RWPE2 (cell line): ENCODE data around the gene PADI4.

Experiments used
- ATAC-seq: fragments of 200-7000 bp; cut with Tn5 transposase; 3 replicates; pipeline ENCODE4 v1.9.1; 2021; ENCODE audit warnings: low read depth
- DNase-seq: peaks from one replicate; pipeline ENCODE4 v3.0.0-alpha.2; 2020; ENCODE audit warnings: low spot score
- H3K27ac ChIP-seq: fragments of 450-650 bp; 2 replicates; pipeline ENCODE4 v1.5.1; 2017; ENCODE audit warnings: mild to moderate bottlenecking; ENCODE audit not compliant: poor library complexity, severe bottlenecking
- H3K27me3 ChIP-seq: fragments of 250-450 bp; sonication (Bioruptor Pico); 2 replicates; pipeline ENCODE4 v1.5.1; 2021; ENCODE audit warnings: mild to moderate bottlenecking, moderate library complexity; ENCODE audit not compliant: insufficient read depth, poor library complexity, severe bottlenecking
- H3K36me3 ChIP-seq: fragments of 250-450 bp; sonication (Bioruptor Pico); 2 replicates; pipeline ENCODE4 v1.5.1; 2020; ENCODE audit warnings: low read depth, mild to moderate bottlenecking, moderate library complexity
- H3K4me1 ChIP-seq: fragments of 250-450 bp; sonication (Bioruptor Pico); 2 replicates; pipeline ENCODE4 v1.5.1; 2021; ENCODE audit warnings: mild to moderate bottlenecking, moderate library complexity; ENCODE audit not compliant: insufficient read depth, poor library complexity, severe bottlenecking
- H3K4me3 ChIP-seq: fragments of 250-450 bp; sonication (Bioruptor Pico); 2 replicates; pipeline ENCODE4 v1.5.1; 2021; ENCODE audit warnings: mild to moderate bottlenecking, moderate library complexity; ENCODE audit not compliant: severe bottlenecking
- H3K9me3 ChIP-seq: fragments of 250-450 bp; sonication (Bioruptor Pico); 2 replicates; pipeline ENCODE4 v1.5.1; 2021; ENCODE audit warnings: mild to moderate bottlenecking, moderate library complexity; ENCODE audit not compliant: severe bottlenecking
- TF ChIP-seq, protein P1 (sequence below): fragments of 450-650 bp; IDR thresholded peaks from one replicate; pipeline ENCODE4 v1.5.1; 2017; ENCODE audit warnings: mild to moderate bottlenecking, moderate library complexity; ENCODE audit not compliant: poor library complexity, severe bottlenecking

PADI4 gene, protein sequence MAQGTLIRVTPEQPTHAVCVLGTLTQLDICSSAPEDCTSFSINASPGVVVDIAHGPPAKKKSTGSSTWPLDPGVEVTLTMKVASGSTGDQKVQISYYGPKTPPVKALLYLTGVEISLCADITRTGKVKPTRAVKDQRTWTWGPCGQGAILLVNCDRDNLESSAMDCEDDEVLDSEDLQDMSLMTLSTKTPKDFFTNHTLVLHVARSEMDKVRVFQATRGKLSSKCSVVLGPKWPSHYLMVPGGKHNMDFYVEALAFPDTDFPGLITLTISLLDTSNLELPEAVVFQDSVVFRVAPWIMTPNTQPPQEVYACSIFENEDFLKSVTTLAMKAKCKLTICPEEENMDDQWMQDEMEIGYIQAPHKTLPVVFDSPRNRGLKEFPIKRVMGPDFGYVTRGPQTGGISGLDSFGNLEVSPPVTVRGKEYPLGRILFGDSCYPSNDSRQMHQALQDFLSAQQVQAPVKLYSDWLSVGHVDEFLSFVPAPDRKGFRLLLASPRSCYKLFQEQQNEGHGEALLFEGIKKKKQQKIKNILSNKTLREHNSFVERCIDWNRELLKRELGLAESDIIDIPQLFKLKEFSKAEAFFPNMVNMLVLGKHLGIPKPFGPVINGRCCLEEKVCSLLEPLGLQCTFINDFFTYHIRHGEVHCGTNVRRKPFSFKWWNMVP

DNA sequence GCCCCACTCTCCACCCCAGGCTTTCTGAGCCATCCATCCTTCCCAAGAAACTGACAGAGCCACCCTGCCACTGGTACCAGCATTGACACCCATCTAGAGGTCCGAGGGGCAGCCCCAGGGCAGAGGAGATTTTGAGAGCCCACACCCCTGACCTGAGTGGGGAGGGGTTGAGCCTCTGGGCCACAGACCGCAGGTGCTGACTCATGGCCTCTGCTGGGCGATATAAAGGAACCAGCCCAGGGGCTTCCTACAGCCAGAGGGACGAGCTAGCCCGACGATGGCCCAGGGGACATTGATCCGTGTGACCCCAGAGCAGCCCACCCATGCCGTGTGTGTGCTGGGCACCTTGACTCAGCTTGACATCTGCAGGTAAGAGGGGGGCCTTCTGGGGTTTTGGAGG is at the start of gene PADI4:
Gene PADI4, plus strand, starts transcription at position 252 of the 400 bp plus-strand sequence. Its CDS starts 26 bp downstream, at position 278.
- Histone ChIP-seq H3K27me3 (no peaks in the 10 kb centered on the region), H3K36me3 (no peaks in the 10 kb centered on the region), H3K27ac (no peak within 1 kb of the TSS), H3K4me1 (peaks cover 24% of the 10 kb centered on the region), H3K9me3 (no peaks in the 10 kb centered on the region), H3K4me3 (no peak within 1 kb of the TSS)
- no peak for DNase-seq
- no peak for ATAC-seq
- TF ChIP-seq, protein P1, sequence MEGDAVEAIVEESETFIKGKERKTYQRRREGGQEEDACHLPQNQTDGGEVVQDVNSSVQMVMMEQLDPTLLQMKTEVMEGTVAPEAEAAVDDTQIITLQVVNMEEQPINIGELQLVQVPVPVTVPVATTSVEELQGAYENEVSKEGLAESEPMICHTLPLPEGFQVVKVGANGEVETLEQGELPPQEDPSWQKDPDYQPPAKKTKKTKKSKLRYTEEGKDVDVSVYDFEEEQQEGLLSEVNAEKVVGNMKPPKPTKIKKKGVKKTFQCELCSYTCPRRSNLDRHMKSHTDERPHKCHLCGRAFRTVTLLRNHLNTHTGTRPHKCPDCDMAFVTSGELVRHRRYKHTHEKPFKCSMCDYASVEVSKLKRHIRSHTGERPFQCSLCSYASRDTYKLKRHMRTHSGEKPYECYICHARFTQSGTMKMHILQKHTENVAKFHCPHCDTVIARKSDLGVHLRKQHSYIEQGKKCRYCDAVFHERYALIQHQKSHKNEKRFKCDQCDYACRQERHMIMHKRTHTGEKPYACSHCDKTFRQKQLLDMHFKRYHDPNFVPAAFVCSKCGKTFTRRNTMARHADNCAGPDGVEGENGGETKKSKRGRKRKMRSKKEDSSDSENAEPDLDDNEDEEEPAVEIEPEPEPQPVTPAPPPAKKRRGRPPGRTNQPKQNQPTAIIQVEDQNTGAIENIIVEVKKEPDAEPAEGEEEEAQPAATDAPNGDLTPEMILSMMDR, result no peak

DNA sequence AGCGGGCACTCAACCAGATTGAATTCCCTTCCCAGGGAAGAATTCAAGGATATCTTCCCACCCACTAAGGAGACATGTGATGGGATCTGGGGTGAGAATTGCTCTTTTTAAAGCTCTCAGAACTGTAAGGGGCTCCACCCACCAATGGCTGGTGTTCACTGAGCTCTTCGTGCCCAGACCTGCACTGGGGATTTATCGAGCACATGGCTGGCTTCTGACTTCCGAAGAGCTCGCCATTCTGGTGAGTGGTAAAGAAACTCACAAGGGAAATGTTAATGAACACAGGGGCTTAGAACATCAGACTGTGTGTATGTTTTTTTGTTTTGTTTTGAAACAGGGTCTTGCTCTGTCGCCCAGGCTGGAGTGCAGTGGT is 49.3 kb upstream of the PADI4 start:
- H3K27me3 ChIP-seq, result no peaks in the 10 kb centered on the region
- H3K4me3 ChIP-seq, result no peak overlapping the region
- no peak overlapping the region for H3K27ac ChIP-seq
- TF ChIP-seq, protein P1, result no peak
- H3K4me1 ChIP-seq, result peaks cover 13% of the 10 kb centered on the region
- no peak for DNase-seq
- H3K9me3 ChIP-seq, result no peaks in the 10 kb centered on the region
- ATAC-seq, result no peak
- no peaks in the 10 kb centered on the region; the same call in none of the 2 replicates for H3K36me3 ChIP-seq

DNA sequence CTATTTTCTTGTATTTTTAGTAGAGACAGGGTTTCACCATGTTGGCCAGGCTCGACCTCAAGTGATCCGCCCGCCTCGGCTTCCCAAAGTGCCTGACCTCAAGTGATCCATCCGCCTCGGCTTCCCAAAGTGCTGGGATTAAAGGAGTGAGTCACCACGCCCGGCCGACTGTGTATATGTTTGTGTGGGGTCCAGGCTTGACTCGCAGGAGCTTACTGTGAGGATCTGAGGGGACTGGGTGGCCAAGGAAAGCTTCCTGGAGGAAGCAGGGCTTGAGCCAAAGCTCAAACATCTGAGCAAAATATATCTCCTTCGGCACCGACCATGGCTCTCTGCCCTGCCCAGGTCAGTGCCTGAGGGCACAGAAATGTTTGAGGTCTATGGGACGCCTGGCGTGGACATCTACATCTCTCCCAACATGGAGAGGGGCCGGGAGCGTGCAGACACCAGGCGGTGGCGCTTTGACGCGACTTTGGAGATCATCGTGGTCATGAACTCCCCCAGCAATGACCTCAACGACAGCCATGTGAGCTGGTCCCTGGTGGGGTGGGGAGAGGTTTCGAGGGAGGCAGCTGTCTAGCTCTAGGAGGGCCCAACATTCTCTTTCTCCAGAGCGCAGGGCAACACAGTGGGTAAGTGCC is 48.6 kb upstream of the PADI4 start:
- no peak for ATAC-seq
- DNase-seq, result no peak
- Histone ChIP-seq H3K27ac (no peak overlapping the region), H3K27me3 (no peaks in the 10 kb centered on the region), H3K4me1 (peaks cover 13% of the 10 kb centered on the region), H3K9me3 (no peaks in the 10 kb centered on the region), H3K4me3 (no peak overlapping the region), H3K36me3 (no peaks in the 10 kb centered on the region; the same call in none of the 2 replicates)
- TF ChIP-seq, protein P1, result no peak

DNA sequence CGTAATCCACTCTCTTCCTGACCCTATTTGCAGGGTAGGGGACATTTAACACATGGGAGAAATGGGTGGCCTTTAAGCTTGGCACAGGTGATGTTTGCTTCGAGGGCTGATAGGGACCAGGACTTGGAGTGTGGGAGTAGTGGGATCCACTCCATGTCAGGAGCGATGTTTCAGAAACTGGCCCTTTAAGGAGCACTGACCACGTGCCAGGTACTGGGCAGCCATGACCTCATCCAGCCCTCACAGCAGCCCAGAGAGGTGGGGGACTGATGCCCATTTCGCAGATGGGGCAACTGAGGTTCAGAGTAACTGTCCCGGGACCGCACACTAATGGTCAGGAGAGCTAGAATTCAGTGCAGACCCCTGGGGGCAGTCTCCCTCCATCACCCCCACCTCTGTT is 47.7 kb upstream of the PADI4 start:
- H3K27me3 ChIP-seq, result no peaks in the 10 kb centered on the region

More for the DNA sequence above, 47.7 kb upstream of the PADI4 start:
- no peaks in the 10 kb centered on the region for H3K9me3 ChIP-seq
- ATAC-seq (no peak), DNase-seq (no peak)
- TF ChIP-seq, protein P1, result no peak
- H3K27ac ChIP-seq, result no peak overlapping the region
- H3K4me3 ChIP-seq, result no peak overlapping the region
- peaks cover 20% of the 10 kb centered on the region for H3K4me1 ChIP-seq
- no peaks in the 10 kb centered on the region; the same call in none of the 2 replicates for H3K36me3 ChIP-seq
